Measurements from ENCODE around the gene MAN2C1. TPM values are rescaled to one million over a fixed set of nuclear protein-coding genes. Genes with fewer than 3 reads are reported as not detected.
"Not testable (repeated sequence)": the region's sequence is repeated elsewhere in the genome, so short reads cannot be mapped to it uniquely, and the experiment has no call there.

MAN2C1 gene
- total RNA-seq, 1 donor from 2014 or later, result 66.1 TPM

DNA sequence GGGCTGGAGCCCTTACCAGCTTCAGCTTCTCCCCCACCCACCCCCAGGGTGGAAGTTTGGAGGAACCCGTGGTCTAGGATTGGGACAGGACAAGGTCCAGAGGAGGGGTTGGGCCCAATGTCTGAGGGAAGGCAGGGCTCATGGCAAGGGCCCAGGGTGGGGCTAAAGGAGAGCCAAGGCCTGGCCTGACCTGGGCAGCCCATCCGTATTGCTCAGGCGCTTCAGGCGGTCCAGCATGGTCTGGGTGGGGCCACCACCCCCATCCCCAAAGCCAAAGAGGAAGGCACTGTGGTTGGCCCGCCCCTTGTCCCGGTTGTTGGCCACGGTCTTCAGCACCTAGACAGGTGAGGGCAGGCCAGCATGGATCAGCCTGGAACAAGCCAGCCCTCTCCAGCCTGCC lies 7.6 kb downstream of the MAN2C1 start:
- ATAC-seq, result no peak

DNA sequence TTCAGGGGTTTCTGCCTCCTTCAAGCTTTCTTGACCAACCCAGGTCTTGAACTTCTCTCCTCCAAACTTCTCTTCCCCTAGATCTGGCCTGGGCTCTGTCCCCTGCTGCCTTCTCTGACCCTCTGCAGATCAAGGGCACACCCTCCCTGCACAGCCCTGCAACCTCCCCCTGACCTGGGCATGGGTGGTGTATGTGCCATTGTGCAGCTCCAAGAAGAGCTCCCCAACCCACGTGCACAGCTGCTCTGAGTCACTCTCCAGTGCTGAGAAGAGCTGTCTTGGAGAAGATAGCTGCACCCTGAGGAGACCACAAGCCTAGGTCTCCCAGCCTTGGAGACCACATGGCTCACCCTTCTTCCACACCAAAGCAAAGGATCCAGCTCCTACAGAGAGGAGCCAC lies 8.0 kb downstream of the MAN2C1 start:
- ATAC-seq, result peak; percentile 19

DNA sequence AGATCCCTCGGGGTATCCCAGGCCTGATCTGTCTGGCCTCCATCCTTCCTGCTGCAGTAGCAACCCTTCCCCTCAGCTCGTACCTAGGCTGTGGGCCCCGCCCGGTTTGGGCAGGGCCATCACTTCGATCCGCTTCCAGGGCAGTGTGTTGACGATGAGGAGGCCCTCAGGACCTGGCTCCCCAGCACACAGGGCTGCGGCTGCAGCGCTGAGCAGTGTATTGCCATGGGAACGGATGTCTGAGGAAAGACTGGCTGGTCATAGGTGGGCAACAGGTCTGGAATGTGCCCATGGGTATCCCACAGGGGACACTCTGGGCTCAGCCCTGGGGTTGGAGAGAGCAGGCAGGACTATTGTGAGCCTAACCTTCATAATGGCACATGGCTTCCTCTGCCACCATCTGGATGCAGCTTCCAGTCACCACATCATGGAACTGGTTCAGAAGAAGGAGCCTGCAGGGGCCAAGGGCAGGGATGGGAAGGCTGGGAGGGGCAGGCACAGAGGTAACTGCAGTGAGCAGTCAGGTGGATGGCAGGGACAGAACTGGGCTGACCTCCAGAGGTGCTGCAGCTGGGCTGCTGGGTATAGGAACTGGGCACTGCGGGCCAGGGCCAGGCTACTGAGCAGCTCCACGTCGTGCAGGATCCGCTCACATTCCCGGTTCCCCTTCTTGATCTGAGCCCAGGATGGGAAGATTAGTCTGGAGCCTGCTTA lies 8.7 kb downstream of the MAN2C1 start:
- ATAC-seq, result no peak

DNA sequence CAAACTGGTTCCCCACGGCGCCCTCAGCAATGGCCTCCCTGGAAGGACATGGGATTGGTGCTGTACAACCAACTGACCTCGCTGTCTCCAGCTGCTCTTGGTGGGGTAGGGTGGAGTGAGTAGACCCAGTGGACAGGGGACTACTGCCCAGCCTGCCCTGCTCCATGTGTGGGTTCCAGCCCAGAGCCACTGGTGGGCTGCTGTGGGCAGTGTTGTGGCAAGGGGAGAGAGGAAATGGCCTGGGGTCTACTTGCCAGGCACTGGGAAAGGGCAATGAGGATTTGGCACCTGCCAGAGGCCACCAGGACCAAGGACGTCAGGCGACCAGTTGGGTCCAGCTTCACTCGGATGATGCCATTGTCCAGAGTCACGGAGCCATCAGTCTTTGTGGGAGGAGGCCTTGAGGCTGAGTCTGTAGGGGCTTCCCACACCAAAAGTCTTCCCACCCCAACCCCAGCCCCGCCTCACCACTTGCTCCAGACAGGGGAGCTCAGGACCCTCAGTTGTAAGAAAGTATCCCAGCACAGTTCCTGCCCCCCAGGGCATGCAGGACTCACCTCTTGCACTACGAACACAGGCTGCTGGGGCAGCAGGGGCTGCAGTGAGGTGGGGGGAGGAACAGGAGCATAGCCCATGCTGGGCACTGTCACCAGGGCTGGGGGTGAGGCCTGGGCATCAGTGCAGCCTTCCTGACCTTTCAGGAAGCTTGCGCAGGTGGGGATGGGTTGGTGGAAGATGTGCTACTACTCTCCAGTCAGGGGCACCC lies 9.5 kb downstream of the MAN2C1 start:
- ATAC-seq, result no peak

DNA sequence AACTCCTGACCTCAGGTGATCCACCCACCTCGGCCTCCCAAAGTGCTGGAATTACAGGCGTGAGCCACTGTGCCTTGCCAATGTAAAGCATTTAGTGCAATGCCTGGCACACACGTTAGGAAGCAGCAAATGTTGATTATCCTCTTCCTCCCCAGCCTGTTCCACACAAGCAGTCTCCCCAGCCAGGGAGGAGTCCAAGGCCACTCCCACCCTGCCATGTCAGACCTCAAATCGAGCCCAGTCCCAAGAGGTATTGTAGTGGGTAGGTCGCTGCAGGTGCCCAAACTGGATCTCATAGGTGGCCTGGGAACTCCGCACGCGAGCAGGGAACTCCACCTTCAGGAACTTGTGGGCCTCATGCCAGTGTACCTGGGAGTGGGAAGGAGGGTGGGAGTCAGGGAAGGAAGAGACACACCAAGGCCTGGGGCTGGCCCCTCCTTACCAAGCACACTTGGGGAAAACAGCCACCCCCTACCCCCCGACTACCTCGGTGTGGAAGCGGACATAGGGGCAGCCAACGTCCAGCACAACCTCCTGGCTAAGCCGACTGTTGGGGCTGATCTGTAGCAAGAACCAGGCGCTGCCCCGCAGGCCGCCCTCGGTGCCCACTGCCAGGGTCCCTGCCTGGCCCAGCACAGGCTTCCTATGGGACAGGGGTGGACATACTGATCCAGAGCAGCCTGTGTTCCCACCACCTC lies 10.3 kb downstream of the MAN2C1 start:
- ATAC-seq, result no peak

DNA sequence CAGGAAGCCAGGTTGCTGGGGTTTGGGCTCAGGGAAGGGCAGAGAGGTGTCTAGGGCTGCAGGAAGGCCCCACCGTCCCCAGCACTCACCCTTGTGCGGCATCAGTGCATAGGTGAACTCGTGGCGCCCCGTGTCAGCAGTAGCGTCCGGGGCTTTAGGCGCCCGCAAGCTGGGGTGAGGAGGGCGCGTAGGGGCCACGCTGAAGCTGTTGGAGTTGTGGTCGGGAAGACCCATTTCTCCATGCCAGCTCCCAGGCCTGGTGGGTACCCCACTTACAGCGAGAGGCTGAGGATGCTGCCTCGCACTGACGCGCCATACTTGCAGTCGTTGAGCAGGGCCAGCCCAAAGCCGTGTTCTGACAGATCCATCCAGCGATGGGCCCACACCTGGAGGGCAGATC lies 11.9 kb downstream of the MAN2C1 start:
- no peak for ATAC-seq

DNA sequence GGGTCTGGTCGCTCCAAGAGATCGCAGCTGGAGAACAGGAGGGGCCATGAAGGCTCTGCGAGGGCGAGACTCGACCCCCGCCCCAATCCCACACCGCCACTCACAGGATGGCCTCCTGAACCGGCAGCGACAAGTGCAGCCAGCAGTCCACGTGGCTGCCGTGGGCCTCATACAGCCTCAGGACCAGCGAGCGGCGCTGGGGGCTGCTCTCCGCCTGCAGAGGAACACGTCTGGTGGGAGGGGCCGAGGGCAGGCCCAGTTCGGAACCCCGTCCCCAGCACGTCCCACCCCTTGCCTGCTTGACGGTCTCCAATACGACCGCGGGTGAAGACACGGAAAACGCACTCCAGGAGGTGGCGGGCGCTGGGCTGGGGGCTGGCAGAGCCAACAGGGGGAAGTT lies 12.4 kb downstream of the MAN2C1 start:
- no peak for ATAC-seq

DNA sequence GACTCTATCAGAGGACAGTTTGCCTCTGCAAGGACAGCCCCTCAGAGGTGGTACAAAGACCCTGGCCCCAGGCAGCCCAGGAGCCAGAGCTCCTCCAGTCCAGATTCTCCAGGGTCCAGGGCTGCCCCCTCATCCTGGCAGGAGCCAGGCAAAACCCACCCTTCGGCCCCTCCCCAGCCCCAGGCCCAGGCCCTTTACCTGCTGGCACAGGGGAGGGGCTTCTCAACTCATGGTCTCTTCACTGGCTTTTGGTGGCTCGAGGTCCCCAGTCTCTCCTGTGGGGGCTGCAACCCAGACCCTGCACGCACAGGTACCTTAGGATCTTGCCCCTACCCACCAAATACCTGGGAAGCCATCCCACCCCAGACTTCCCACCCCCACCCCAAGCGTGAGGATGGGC lies 13.0 kb downstream of the MAN2C1 start:
- no peak for ATAC-seq

DNA sequence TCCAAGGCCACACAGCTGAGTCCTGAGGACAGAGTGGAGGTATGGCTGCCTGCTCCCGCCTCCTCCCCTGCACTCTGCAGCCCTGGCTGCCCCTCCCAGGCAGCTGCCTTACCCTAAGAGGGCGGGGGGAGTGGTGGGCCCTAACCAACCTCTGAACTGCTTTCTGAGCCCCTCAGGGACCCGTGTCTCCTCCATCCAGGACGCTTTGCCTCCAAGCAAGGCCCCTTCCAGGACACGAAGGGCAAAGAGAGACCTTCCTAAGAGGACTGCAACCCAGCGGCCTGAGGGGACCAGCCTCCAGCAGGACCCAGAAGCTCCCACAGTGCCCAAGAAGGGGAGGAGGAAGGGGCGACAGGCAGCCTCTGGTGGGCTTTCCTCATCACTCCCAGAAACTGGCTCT lies 14.0 kb downstream of the MAN2C1 start:
- no peak for ATAC-seq

DNA sequence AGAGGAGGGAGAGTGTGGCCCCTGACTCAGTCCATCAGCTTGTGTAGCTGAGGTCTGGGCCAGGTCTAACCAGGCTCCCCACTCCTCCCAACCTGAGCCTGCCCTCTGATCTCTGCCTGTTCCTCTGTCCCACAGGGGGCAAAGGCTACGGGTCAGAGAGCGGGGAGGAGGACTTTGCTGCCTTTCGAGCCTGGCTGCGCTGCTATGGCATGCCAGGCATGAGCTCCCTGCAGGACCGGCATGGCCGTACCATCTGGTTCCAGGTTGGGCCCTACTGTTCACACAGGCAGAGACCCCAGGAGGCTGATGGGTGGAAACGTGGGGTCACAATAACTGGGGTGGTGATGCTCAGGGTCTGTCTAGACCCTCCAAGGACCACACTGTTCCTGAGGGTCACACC lies 14.8 kb downstream of the MAN2C1 start:
- no peak for ATAC-seq

DNA sequence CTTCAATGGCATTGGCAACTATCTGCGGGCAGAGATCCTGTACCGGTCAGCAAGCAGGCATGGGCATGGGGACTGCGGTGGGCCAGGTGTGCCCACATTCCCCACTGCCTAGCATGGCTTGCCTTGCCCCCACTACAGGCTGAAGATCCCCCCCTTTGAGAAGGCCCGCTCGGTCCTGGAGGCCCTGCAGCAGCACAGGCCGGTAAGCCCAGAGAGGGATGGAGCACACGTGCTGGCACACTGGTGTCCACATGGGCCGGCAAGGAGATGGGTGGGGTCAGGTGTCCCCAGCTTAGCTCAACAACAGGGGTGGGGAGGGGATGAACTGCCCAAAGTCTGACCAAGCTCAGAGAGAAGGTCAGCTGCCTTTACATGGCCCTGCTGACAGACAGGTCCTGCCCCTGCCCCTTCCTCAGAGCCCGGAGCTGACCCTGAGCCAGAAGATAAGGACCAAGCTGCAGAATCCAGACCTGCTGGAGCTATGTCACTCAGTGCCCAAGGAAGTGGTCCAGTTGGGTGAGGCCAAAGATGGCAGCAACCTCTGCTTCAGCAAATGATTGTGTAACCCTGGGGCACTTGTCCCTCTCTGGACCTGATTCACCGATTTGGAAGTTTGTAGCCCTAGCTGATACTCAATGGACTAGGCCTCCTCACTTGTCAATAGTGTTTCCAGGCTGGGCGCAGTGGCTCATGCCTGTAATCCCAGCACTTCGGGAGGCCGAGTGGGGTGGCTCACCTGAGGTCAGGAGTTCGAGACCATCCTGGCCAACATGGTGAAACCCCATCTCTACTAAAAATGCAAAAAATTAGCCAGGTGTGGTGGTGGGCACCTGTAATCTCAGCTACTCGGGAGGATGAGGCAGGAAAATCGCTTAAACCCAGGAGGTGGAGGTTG lies 16.0 kb downstream of the MAN2C1 start:
- ATAC-seq, result no peak

DNA sequence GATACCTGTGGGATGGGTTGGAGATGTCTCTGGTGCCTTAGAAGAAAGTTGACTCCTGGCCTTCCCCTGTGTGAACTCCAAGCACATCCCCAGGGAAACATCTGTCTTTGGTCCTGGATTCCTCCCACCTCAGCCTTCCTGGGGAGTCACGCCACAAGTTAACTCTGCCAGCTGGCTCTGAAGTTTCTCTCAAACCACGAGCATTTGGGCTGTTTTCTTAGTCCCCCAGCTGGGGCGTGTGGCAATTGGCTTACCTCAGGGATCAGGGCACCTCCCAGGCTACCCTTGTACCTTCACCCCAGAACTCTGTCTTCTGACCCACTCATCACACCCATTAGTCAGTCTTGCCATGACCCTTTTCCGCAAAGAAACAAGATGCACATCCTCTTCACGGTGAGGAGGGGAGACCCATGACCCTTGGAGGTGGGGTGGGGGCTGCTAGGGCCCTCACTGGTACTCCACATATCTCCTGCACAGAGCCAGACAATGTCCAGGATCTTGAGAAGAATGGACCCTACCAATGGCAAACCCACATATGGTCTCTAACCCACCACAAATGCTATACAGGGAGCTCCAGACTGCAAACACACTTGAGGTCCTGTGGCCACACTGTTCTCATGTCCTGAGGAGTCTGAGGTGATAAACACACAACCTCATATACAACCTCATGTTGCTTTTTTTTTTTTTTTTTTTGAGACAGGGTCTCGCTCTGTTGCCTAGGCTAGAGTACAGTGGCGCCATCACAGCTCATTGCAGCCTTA lies 17.6 kb downstream of the MAN2C1 start:
- no peak for ATAC-seq

DNA sequence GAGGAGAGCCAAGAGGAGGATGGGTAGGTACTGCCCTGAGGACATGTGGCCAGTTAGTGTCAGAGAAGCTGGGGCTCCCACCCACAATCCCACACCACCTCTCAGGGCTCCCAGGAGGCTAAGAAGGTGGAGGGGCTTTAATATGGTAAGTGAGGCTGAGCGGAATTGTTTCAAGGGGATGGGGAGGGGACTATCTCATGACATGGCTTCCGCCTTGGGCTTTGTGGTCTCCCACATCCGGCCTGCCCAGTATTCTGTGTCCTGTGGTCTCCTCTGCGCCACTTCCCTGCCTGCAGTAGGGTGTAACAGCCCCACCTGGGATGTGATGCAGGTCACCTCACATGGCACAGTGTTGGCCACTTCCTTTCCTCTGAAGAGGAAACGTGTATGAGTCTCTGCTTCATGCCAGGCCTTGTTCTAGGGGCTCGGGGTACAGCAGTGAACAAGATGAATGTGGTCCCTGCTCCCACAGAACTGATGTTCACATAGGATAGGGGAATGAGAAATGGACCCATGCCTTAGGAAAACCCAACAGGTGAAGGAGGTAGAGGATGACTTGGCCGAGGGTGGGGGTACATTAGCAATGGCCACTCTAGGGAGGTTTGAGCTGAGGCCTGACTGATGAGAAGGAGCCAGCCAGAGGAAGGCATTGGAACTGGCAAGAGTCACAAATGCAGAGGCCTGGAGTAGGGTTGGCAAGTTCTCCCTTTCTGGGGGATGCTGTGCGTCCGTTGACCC lies 18.4 kb downstream of the MAN2C1 start:
- peak; percentile 35 for ATAC-seq

DNA sequence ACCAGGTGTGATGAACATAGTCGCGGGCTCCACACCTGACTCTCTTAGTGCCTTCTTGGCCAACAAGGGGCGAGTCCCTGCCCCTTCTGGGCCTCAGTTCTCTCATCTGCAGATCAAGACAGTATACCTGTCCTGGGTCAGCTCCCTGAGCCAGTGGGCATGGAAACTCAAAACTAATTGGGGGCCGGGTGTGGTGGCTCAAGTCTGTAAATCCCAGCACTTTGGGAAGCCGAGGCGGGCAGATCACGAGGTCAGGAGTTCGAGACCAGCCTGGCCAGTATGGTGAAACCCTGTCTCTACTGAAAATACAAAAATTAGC lies 19.1 kb downstream of the MAN2C1 start:
- ATAC-seq, result peak; percentile 1

DNA sequence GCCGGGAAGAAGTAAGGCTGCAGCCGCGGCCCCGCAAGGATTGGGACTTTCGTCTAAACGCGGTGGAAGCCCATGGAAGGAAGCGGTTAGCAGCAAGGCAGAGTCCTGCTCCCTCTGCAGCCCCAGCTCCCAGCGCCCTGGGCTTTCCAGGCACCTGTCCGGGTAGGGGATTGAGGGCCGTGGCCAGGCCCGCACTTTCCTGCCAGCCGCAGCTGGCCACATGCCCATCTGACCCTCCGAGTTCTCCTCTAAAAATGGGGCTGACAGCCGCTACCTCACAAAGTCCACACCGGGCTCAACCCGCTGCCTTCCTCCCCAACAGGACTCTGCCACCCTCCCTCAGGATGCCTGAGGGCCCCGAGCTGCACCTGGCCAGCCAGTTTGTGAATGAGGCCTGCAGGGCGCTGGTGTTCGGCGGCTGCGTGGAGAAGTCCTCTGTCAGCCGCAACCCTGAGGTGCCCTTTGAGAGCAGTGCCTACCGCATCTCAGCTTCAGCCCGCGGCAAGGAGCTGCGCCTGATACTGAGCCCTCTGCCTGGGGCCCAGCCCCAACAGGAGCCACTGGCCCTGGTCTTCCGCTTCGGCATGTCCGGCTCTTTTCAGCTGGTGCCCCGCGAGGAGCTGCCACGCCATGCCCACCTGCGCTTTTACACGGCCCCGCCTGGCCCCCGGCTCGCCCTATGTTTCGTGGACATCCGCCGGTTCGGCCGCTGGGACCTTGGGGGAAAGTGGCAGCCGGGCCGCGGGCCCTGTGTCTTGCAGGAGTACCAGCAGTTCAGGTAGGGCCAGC lies 19.7 kb downstream of the MAN2C1 start:
- peak; percentile 26 for ATAC-seq

DNA sequence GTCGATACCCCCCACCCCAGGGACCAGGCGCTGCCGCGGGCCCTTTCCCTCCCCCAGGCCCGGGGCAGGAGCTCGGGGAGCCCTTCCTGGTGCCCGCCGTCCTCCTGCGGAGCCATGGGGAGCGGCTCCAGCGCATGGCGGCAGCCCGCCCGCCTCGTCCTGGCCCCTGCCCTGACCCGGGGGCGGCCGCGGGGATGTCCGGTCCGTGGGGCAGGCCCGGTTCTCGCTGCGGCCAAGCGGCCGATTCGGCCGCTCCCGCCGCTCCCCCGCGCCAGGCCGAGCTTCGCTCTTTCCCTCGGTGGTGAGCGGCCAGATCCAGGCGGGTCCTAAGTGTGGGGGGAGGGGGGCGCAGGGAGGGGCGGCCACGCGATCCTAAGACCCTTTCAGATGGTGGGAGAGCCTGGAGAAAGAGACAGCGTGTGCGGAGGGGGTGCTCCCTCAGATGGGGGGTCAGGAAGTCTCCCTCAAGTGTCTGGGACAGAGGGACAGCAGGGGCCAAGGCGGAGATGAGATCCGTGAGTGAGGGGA lies 20.3 kb downstream of the MAN2C1 start:
- peak; percentile 34 for ATAC-seq

DNA sequence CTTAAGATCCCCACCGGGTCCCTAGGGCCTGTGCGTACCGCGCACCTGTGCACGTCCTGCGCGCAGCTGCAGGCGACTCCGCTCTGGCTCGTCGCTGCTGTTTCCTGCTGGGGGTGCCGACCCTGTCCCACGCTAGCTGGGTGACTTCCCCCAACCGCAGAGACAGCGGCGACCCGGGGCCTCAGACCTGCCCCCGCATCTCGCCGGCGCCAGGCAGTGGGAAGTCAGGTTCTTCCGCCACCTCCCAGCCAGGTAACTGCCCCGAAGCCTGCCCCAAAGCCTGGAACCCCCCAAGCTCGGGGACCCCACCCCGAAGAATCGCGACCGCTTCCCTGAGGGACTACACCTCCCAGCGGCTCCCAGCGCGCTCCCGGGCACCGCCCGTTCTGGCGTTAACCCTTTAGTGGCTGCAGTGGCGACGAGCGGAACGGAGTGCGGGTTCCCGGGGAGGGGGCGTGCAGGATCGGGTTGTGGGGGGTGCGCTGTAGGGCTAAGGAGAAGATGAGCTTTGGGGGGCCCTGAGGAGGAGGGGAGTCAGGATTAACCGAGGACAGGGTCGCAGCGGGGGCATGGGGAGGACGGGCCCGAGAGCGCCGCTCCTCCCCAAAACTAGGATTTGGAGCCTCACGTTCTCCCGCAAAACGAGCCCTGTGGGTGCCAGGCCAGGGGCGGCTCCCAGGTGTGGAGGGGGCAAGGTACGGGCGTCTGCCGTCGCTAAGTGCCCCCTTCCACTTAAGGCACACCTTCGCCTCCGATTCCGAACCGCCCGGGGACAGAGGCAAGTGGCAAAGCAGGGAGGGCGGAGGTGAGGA lies 21.0 kb downstream of the MAN2C1 start:
- ATAC-seq, result peak; percentile 54

DNA sequence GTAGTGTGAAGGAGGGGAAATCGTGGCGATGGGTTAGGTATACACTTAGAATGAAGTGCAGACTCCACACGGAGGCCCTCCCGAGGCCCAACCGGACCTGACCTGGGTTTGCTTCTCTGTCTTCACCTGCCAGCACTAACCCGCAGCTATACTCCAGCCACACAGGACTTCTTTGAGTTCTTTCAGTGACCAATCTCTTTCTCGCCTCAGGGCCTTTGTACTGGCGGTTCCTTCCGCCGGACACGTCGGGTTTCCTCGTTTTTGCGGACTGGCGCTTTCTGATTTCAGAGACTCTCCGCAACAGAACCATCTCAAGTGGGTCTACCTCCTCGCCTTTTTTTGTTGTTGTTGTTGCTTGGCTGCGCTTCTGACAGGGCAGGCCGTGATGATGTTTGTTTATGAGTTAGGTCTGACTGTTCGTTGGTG lies 21.6 kb downstream of the MAN2C1 start, which contains the start of gene NEIL1:
Gene NEIL1, plus strand, starts transcription at position 244 of the 426 bp plus-strand sequence. CDS start 1,867 bp downstream, outside the sequence.
- ATAC-seq, result no peak

DNA sequence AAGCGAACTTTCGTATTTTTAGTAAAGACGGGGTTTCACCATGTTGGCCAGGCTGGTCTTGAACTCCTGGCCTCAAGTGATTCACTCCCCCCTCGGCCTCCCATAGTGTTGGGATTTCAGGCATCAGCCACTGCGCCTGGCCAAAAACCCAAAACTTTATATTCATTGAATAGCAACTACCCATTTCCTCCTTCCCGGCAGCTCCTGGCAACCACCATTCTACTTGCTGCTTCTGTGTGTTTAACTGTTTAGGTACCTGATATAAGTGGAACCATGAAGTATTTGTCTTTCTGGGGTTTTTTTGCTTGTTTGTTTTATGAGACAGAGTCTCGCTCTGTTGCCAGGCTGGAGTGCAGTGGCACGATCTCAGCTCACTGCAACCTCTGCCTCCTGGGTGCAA lies 24.5 kb downstream of the MAN2C1 start:
- not testable (repeated sequence) for ATAC-seq
